GM19043 (cell line): ENCODE measurements around the gene PARD3.
"Not testable (repeated sequence)": the region's sequence is repeated elsewhere in the genome, so short reads cannot be mapped to it uniquely, and the experiment has no call there.

ENCODE experiments used
- ATAC-seq: cut with Tn5 transposase; IDR thresholded peaks from one replicate; pipeline ENCODE4 v1.9.1; 2021; ENCODE audit warnings: low read depth; ENCODE audit not compliant: unreplicated experiment

Gene PARD3

DNA sequence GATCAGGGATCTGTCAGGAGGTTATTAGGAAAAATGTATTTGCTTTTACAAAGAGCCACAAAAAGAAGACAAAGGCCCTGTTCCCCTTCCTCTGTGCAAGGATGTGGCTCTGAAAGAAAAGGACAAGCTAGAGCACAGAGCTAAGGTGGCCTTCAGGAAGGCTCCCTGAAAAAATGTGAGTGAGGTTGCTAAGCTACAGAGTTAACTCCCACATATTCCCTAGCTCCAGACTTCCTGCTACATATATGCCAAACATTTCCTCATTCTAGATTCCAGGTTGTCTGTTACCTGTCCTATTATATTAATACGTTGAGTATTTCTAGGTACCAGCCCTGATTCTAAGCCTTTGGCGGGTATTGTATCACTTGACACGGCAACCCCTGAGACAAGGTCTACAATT, 369.0 kb downstream of the PARD3 start:
- ATAC-seq = no peak

DNA sequence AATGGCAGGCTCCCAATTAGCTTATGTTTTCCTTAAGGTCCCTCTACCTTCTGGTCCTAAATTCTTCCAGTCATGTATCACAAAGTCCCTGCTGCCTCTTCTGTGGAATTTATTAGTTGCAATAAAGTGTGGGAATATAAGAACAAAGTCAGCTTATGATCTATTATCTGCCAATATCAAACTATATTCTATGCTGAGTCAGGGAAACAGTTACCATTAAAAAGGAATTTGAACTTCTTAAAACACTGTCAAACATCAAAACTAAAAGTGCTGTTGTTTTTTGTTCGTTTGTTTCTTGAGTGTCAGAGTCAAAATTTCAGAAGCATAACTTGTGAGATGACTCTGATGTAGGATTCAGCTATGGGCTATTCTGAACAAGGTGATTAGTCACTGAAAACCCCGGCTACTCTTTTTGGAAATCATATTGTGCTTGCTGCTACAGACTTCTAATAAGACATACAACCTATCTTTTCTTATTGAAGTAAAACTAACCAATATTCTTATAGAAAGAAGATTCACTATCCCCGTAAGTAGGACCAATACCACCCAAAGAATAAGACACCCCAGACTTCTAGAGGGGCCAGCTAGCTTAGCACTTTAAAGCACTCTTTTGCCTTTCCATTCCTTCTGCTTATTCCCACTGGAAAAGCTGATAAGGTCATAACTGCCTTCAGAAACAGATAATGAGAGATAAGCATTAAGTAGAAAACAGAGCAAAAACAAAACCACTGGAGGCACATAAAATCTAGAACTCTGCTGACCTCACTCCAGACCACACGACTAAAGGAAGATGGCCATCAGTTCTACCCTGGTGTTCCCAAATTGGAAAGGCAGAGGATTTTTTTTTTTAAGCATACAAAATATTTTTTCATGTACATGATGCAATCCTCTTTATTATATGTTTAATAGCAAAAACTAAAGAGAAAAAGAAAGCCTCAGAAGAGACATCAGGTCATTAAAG, 370.6 kb downstream of the PARD3 start:
- no peak for ATAC-seq

- not testable (repeated sequence) for ATAC-seq
Observed at GRCh38 chr10:34439386-34439785, 375.7 kb downstream of the PARD3 start.

- no peak for ATAC-seq
Observed at GRCh38 chr10:34438741-34439140, 376.4 kb downstream of the PARD3 start.

DNA sequence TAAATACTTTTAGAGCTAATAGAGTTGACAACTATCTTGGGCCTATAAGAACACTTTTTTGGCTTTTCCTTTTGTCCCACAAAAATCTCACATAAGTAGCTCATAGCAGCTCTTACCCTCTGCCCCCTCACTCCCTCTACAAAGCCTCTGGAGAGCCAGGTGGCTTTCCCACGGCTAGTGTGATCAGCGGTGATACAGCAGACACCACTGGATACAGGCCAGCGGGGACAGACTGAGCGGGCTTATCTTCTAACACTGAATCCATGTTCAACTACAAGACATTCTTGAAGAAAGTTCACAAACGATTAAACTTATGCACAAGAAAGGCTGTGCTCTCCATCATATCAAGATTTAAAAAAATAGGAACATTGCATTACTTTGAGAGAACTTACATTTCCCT, 377.2 kb downstream of the PARD3 start:
- ATAC-seq = no peak

DNA sequence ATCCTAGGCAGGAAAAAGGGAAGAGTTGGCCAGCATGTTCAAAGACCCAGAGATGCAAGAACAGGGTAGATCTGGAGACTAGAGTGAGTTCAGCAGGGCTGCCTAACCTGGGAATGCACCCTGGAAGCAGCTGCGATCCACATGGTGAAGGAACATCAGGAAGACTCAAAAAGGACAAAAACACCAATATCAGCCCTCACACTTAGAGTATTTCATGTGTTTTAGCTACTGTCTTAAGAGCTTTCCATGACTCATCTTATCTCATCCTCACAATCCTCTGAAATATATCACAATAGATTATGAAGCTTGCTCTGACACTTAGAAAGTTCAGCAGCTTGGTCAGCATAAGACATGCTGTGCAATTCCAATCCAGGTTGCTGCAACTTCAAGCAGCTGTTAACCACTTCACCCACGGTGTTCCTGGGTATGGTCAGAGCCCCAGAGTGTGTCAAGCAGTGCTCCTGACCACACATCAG, 380.9 kb downstream of the PARD3 start:
- ATAC-seq = no peak

- ATAC-seq = no peak
Observed at GRCh38 chr10:34433241-34434076, 381.6 kb downstream of the PARD3 start.

DNA sequence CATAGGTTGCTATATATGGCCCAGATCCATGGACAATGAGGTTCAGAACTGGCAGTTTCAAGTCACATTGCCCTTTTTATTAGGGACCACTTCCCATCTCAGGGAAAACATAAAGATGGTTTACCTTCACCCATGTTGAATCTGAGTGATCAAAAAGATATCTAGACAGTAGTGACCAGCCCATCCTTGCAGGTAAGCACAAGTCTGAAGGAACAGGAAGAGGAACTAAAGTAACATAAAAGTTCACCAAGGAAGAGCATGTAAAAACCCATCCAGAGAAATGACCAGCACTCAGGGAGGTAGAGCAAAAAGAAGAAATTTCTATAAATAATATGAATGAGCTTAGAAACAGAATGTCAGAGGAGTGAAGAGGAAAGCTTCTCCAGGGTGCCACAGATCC, 382.5 kb downstream of the PARD3 start:
- no peak for ATAC-seq

GRCh38 chr10:34430685-34431084, 384.4 kb downstream of the PARD3 start:
- ATAC-seq = no peak

- no peak for ATAC-seq
Observed at GRCh38 chr10:34428501-34428900, 386.6 kb downstream of the PARD3 start.

- no peak for ATAC-seq
Observed at GRCh38 chr10:34427911-34428216, 387.2 kb downstream of the PARD3 start.

DNA sequence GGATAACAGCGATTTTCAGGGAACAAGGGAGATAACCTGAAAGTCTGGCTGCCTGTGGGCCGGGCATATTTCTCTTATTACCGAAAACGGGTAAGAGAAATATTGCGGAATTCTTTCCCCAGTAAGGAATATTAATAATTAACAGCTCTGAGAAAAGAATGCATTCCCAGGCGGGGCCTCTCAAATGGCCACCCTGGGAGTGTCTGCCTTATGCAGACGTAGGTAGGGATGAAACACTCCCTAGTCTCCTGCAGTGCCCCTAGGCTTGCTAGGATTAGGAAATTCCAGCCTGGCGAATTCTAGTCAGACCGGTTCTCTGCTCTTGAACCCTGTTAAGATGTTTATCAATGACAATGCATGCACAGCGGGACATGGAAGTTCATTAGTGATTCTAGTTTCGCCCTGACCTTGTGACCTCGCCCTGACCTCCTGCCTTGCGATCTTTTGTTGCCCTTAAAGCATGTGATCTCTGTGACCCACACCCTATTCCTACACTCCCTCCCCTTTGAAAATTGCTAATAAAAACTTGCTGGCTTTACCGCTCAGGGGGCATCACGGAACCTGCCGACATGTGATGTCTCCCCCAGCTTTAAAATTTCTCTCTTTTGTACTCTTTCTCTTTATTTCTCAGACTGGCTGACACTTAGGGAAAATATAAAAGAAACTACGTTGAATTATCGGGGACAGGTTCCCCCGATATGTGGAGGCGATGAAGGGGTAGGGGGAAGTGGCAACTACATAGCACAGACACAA, 387.8 kb downstream of the PARD3 start:
- ATAC-seq = not testable (repeated sequence)

GRCh38 chr10:34426538-34427157, 388.4 kb downstream of the PARD3 start:
- not testable (repeated sequence) for ATAC-seq

DNA sequence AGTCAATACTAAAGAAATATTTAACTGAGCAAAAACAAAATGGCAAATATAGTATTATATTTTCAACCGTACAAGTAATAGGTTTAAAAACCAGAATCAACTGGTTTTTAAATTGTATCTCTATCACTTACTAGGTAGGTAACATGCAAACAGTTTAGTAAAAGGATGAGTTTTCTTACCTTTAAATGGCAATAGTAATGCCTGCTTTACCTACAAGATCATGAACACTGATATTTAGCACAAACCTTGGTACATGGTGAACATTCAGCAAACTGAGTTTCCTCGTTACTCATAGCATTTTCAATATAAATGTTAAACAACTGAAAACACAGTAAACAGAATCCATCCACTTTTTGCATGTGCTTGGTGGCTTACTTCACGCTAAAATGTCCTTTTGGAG, 389.1 kb downstream of the PARD3 start:
- ATAC-seq = no peak

DNA sequence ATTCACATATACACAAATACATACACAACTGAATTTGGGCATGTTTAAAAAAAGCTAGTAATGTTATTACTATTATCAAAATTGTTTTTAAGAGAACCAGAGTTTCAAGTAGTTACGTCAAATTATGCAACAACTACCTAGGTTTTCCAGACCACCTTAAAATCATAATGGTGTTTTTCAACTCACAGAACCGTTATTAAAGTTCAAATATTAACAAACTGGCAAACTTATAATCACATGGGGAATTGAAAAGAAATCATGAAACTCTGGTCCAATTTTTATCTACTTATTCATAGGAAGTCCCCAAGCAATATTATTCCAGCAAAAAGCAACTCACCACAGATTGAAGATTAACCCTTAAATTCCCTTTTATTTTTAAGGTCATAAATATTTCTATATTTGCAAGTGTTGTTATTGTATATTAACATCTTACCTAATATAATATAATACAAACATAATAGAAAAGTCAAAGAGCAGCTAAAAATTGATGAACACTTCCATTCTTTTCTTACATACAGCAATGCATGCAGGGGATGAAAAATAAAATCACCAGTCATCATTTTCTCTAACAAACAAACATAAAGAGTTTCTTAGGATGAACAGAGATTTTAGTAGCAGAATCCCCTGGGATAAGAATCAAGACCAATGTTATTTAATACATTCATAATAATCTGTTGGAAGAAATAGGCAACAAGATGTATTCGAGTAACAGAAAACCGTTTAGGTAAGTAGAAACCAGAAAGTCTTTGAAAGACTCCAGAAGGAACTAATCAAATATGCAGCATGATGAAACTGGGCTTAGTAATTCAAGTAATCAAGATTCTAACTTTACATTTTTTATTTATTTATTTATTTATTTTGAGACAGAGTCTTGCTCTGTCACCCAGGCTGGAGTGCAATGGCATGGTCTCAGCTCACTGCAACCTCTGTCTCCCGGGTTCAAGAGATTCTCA, 391.1 kb downstream of the PARD3 start:
- no peak for ATAC-seq

DNA sequence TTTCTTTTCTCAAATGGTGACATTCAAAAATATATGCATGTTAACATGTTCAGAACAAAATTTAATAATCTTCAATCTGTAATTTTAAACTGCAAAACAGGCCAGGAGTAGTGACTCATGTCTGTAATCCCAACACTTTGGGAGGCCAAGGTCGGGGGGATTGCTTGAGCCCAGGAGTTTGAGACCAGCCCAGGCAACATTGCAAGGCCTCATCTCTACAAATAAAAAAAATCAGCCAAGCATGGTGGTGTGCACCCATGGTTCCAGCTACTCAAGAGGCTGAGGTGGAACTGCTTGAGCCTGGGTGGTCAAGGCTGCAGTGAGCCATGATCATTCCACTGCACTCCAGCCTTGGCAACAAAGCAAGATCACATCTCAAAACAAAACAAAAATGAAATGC, 394.3 kb downstream of the PARD3 start:
- no peak for ATAC-seq

- no peak for ATAC-seq
Observed at GRCh38 chr10:34420273-34420672, 394.8 kb downstream of the PARD3 start.

- ATAC-seq = no peak
Observed at GRCh38 chr10:34415039-34415438, 400.1 kb downstream of the PARD3 start.
